OCI-LY7 (cell line): ENCODE data around the gene SMAGP. TPM values are rescaled to one million over a fixed set of nuclear protein-coding genes. Genes with fewer than 3 reads are reported as not detected.
"Not testable (repeated sequence)": the region's sequence is repeated elsewhere in the genome, so short reads cannot be mapped to it uniquely, and the experiment has no call there.

Source experiments
- BruUV-seq: library from RNA; stranded (reverse); fragments of 400-500 nt; replicated peaks from 2 replicates; lab custom pipeline; 2021; lab: Mats Ljungman, UMichigan
- CTCF ChIA-PET: fragments of 300-600 bp; sonication (Branson Sonifier 250); formaldehyde crosslinking; loops from one replicate; lab custom pipeline; 2022; ENCODE audit warnings: antibody characterized with exemption; ENCODE audit not compliant: unreplicated experiment; lab: Charles Lee
- POLR2A ChIA-PET: fragments of 300-600 bp; sonication (Branson Sonifier 250); formaldehyde crosslinking; loops from one replicate; lab custom pipeline; 2022; ENCODE audit warnings: antibody characterized with exemption; lab: Charles Lee
- DNase-seq: peaks from one replicate; pipeline ENCODE4 v3.0.0-alpha.2; 2015; ENCODE audit warnings: low spot score
- H2AFZ ChIP-seq: fragments of 200-600 bp; sonication (generic), shearing (Covaris generic); 2 replicates; pipeline ENCODE4 v1.6.1; 2014; ENCODE audit warnings: mild to moderate bottlenecking, antibody characterized with exemption, low read length, moderate library complexity
- H3K27ac ChIP-seq: fragments of 200-600 bp; sonication (generic); 2 replicates; pipeline ENCODE4 v1.5.1; 2014; ENCODE audit warnings: mixed run types, low read depth, mild to moderate bottlenecking, moderate library complexity, low read length, inconsistent platforms; ENCODE audit not compliant: poor library complexity, severe bottlenecking
- H3K36me3 ChIP-seq: fragments of 200-600 bp; sonication (generic); 2 replicates; pipeline ENCODE4 v1.6.1; 2014; ENCODE audit warnings: mild to moderate bottlenecking, antibody characterized with exemption, low read length, moderate library complexity, mixed read lengths; ENCODE audit not compliant: insufficient read depth
- H3K4me1 ChIP-seq: fragments of 200-600 bp; sonication (generic); 2 replicates; pipeline ENCODE4 v1.5.1; 2014; ENCODE audit warnings: mild to moderate bottlenecking, low read length; ENCODE audit not compliant: insufficient read depth, poor library complexity, severe bottlenecking
- H3K4me2 ChIP-seq: fragments of 200-600 bp; sonication (generic); 2 replicates; pipeline ENCODE4 v1.6.1; 2014; ENCODE audit warnings: mild to moderate bottlenecking, low read length
- H3K4me3 ChIP-seq: fragments of 200-600 bp; sonication (generic); 2 replicates; pipeline ENCODE4 v1.5.1; 2014; ENCODE audit warnings: mild to moderate bottlenecking, low read depth, low read length; ENCODE audit not compliant: poor library complexity, severe bottlenecking
- H3K79me2 ChIP-seq: fragments of 200-600 bp; sonication (generic); 2 replicates; pipeline ENCODE4 v1.6.1; 2016; ENCODE audit warnings: low read depth, mild to moderate bottlenecking, low read length, moderate library complexity, mixed read lengths; ENCODE audit not compliant: insufficient read depth
- H3K9me2 ChIP-seq: fragments of 200-600 bp; sonication (generic); 2 replicates; pipeline ENCODE4 v1.6.1; 2016; ENCODE audit warnings: mild to moderate bottlenecking, low read length, mixed read lengths; ENCODE audit not compliant: insufficient read depth
- H3K9me3 ChIP-seq: fragments of 200-600 bp; sonication (generic); 2 replicates; pipeline ENCODE4 v1.6.1; 2014; ENCODE audit warnings: mild to moderate bottlenecking, mixed run types, low read length, mixed read lengths
- H4K20me1 ChIP-seq: fragments of 200-600 bp; sonication (generic); 2 replicates; pipeline ENCODE4 v1.6.1; 2014; ENCODE audit warnings: mild to moderate bottlenecking, antibody characterized with exemption, low read length, moderate library complexity, mixed read lengths; ENCODE audit not compliant: insufficient read depth
- CTCF ChIP-seq: fragments of 200-600 bp; sonication (generic); conservative IDR thresholded peaks from 2 replicates; pipeline ENCODE4 v1.5.1; 2014; ENCODE audit warnings: mild to moderate bottlenecking, antibody characterized with exemption, low read length, moderate library complexity, mixed read lengths
- EZH2phosphoT487 ChIP-seq: fragments of 200-600 bp; sonication (generic); IDR thresholded peaks from 2 replicates; pipeline ENCODE4 v1.6.1; 2018; ENCODE audit warnings: low read depth, borderline replicate concordance, mild to moderate bottlenecking, mixed run types, antibody characterized with exemption, low read length, moderate library complexity, mixed read lengths
- intact Hi-C: fragments of 100-400 bp; cut with micrococcal nuclease; formaldehyde crosslinking; loops from one replicate; pipeline ENCODE4 v1.10.0; 2022; ENCODE audit not compliant: unreplicated experiment
- total RNA-seq, 2 experiments: library from RNA; depleted of rRNA in 1 of 2; stranded (reverse); fragments of >200 nt in 1 of 2; shearing (Covaris generic) in 1 of 2; gene quantifications; 2 replicates each; pipeline ENCODE4 v1.2.3, GENCODE V29; 2014 to 2022

Gene SMAGP
- total RNA-seq, 2 experiments from 2014 or later, result 2.6 TPM; not detected in 1

- Histone ChIP-seq H3K4me1 (no peaks in the 10 kb centered on the region), H4K20me1 (no peaks in the 10 kb centered on the region), H2AFZ (no peak overlapping the region), H3K9me3 (no peaks in the 10 kb centered on the region), H3K36me3 (no peaks in the 10 kb centered on the region), H3K4me2 (no peak overlapping the region), H3K4me3 (no peak overlapping the region), H3K79me2 (no peaks in the 10 kb centered on the region), H3K27ac (no peak overlapping the region), H3K9me2 (no peaks in the 10 kb centered on the region)
- BruUV-seq, result no TSS peak
- TF ChIP-seq EZH2phosphoT487 (no peak), CTCF (no peak)
- intact Hi-C loops, result no loop called here
- ChIA-PET CTCF (no interaction called here), POLR2A (interaction anchor here (0.7 kb wide), 1 partner anchor 718 kb away, joined by 4 read pairs; no protein-coding TSS in a partner anchor)
- no peak for DNase-seq
Observed at GRCh38 chr12:51295651-51296050, 25.4 kb upstream of the SMAGP start.

GRCh38 chr12:51294097-51294496, 23.9 kb upstream of the SMAGP start:
- not testable (repeated sequence) for DNase-seq, H2AFZ ChIP-seq

GRCh38 chr12:51293696-51294095, 23.5 kb upstream of the SMAGP start:
- Histone ChIP-seq H3K9me2 (no peaks in the 10 kb centered on the region), H4K20me1 (no peaks in the 10 kb centered on the region), H3K27ac (no peak overlapping the region), H3K4me1 (no peaks in the 10 kb centered on the region), H3K79me2 (no peaks in the 10 kb centered on the region), H2AFZ (no peak overlapping the region), H3K4me3 (no peak overlapping the region), H3K36me3 (no peaks in the 10 kb centered on the region), H3K9me3 (no peaks in the 10 kb centered on the region), H3K4me2 (no peak overlapping the region)
- no peak for TF ChIP-seq EZH2phosphoT487
- no peak for TF ChIP-seq CTCF
- no peak for DNase-seq
- POLR2A ChIA-PET, result interaction anchor here (0.7 kb wide), 1 partner anchor 16 kb away, joined by 4 read pairs; no protein-coding TSS in a partner anchor
- CTCF ChIA-PET, result no interaction called here
- no TSS peak for BruUV-seq
- intact Hi-C loops, result no loop called here

More at GRCh38 chr12:51294097-51294496, 23.9 kb upstream of the SMAGP start:
- H3K36me3 ChIP-seq, H3K79me2 ChIP-seq, H3K4me1 ChIP-seq, H3K9me2 ChIP-seq, BruUV-seq, H4K20me1 ChIP-seq, intact Hi-C loops, CTCF ChIA-PET, H3K4me3 ChIP-seq, H3K4me2 ChIP-seq, H3K27ac ChIP-seq, H3K9me3 ChIP-seq: not testable (repeated sequence)
- POLR2A ChIA-PET, result interaction anchor here (0.7 kb wide), 1 partner anchor 15 kb away, joined by 4 read pairs; no protein-coding TSS in a partner anchor
